Endothelial cell (in vitro differentiated cells): ENCODE measurements around the gene COL19A1. TPM values are rescaled to one million over a fixed set of nuclear protein-coding genes. Genes with fewer than 3 reads are reported as not detected.

Experiments used
- DNase-seq: peaks from one replicate; pipeline ENCODE4 v3.0.0; 2021; ENCODE audit warnings: low spot score
- H3K27ac Mint-ChIP-seq: one replicate; pipeline ENCODE4 v1.8.0; 2021; ENCODE audit warnings: mixed read lengths, inconsistent platforms; ENCODE audit not compliant: unreplicated experiment
- H3K27me3 Mint-ChIP-seq: one replicate; pipeline ENCODE4 v1.8.0; 2021; ENCODE audit warnings: mild to moderate bottlenecking, moderate library complexity, mixed read lengths, inconsistent platforms; ENCODE audit not compliant: unreplicated experiment
- H3K36me3 Mint-ChIP-seq: one replicate; pipeline ENCODE4 v1.8.0; 2021; ENCODE audit warnings: mild to moderate bottlenecking, low read depth, mixed read lengths, inconsistent platforms; ENCODE audit not compliant: unreplicated experiment
- H3K4me1 Mint-ChIP-seq: one replicate; pipeline ENCODE4 v1.8.0; 2021; ENCODE audit warnings: mild to moderate bottlenecking, mixed read lengths, inconsistent platforms; ENCODE audit not compliant: unreplicated experiment
- H3K4me3 Mint-ChIP-seq: one replicate; pipeline ENCODE4 v1.8.0; 2021; ENCODE audit warnings: mild to moderate bottlenecking, mixed read lengths, inconsistent platforms; ENCODE audit not compliant: unreplicated experiment
- H3K9me3 Mint-ChIP-seq: one replicate; pipeline ENCODE4 v1.8.0; 2021; ENCODE audit warnings: mixed read lengths, inconsistent platforms; ENCODE audit not compliant: unreplicated experiment
- total RNA-seq: library from RNA; stranded (reverse); fragmentation: NEBNext Ultra II Directional; extraction: Animal tissue kit (Norgen Biotek cat#: 25700); gene quantifications from one replicate; pipeline ENCODE4 v1.2.1, GENCODE V29; 2021; ENCODE audit not compliant: unreplicated experiment
- TF ChIP-seq, protein P1 (sequence below): fragments of 200-600 bp; sonication (generic); IDR thresholded peaks from one replicate; pipeline ENCODE4 v1.5.0; 2021; ENCODE audit warnings: antibody characterized with exemption; ENCODE audit not compliant: unreplicated experiment

Gene COL19A1
- total RNA-seq, 1 donor from 2014 or later = 0.33 TPM

DNA sequence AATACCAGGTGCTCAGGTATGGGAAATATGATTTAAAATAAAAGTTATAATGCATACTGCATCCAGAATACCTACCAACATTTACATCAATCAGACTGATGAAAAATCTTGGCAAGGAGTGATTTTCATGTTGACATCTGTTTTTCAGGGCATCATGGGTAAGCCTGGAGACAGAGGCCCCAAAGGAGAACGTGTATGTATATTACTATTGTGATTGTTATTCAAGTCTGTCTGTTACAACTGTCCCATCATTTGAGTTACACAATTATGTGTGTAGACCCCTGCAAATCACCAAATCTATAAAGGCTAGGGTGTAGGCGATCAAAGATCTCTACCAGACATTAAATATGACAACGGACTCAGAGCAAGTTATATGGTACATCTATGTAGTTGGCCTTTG, 318.4 kb downstream of the COL19A1 start:
- Mint-ChIP-seq H3K27ac (no peak overlapping the region), H3K27me3 (no peaks in the 10 kb centered on the region), H3K4me1 (no peaks in the 10 kb centered on the region), H3K36me3 (no peaks in the 10 kb centered on the region), H3K4me3 (no peak overlapping the region), H3K9me3 (no peaks in the 10 kb centered on the region)
- TF ChIP-seq, protein P1, sequence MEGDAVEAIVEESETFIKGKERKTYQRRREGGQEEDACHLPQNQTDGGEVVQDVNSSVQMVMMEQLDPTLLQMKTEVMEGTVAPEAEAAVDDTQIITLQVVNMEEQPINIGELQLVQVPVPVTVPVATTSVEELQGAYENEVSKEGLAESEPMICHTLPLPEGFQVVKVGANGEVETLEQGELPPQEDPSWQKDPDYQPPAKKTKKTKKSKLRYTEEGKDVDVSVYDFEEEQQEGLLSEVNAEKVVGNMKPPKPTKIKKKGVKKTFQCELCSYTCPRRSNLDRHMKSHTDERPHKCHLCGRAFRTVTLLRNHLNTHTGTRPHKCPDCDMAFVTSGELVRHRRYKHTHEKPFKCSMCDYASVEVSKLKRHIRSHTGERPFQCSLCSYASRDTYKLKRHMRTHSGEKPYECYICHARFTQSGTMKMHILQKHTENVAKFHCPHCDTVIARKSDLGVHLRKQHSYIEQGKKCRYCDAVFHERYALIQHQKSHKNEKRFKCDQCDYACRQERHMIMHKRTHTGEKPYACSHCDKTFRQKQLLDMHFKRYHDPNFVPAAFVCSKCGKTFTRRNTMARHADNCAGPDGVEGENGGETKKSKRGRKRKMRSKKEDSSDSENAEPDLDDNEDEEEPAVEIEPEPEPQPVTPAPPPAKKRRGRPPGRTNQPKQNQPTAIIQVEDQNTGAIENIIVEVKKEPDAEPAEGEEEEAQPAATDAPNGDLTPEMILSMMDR = no peak
- DNase-seq = no peak

DNA sequence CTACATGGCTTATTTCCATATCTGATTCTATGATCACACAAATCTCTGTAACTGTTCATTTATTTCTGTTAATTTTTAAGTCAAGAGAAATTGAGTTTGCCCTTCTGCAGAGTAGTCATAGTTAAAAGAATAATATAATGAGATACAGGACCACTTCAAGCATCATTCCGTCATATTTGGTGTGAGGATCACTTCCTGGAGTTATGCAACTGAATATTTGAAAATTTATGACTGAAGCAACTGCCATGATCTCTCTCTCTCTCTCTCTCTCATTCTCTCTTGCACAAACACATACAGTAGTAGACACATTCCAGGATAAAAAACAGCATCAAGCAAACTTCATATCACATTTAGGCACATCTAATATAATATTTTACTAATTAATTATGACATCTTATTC, 320.1 kb downstream of the COL19A1 start:
- Mint-ChIP-seq H3K36me3 (no peaks in the 10 kb centered on the region), H3K9me3 (no peaks in the 10 kb centered on the region), H3K4me1 (no peaks in the 10 kb centered on the region), H3K27me3 (no peaks in the 10 kb centered on the region), H3K27ac (no peak overlapping the region), H3K4me3 (no peak overlapping the region)
- TF ChIP-seq, protein P1 = no peak
- DNase-seq = no peak

DNA sequence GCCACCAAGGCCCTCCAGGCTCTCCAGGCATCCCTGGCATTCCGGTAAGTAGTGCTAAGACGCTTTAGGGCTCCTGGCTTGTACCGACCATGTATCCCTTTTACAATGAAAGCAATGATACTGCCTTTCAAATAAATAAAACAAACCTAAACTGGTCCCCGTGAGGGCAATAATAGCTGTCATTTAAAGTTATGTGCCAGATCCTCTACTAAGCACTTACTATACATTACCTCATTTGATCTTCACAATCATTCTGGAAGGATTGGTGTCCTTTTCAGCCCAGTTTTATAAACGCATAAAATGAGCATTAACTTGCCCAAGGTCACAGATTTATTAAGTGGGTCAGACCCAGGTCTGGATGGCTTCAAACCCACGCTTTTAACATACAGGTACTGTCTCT, 321.8 kb downstream of the COL19A1 start:
- no peaks in the 10 kb centered on the region for H3K4me1 Mint-ChIP-seq
- TF ChIP-seq, protein P1 = no peak
- no peaks in the 10 kb centered on the region for H3K9me3 Mint-ChIP-seq
- H3K27me3 Mint-ChIP-seq = no peaks in the 10 kb centered on the region
- no peak for DNase-seq
- H3K27ac Mint-ChIP-seq = no peak overlapping the region
- no peaks in the 10 kb centered on the region for H3K36me3 Mint-ChIP-seq
- H3K4me3 Mint-ChIP-seq = no peak overlapping the region

DNA sequence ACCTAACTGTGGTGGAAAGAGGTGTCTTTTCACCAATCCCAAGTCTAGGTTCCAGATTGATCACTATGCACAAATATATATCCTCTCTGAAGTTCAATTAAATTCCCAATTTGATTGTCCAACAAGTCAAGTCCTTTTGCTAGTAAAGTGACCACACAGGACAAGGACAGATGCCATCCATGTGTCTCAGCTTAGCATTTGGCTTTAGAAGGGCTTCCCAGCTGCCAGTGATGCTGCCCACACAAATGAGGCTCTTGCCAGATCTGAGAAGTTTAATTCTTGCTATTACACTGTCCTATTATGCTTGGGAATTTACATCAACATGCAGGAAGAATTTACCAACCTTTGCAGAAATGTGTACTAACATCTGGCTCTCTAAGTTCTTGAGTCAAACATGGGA, 328.1 kb downstream of the COL19A1 start:
- Mint-ChIP-seq H3K4me1 (no peaks in the 10 kb centered on the region), H3K9me3 (no peaks in the 10 kb centered on the region), H3K27ac (no peak overlapping the region), H3K36me3 (no peaks in the 10 kb centered on the region), H3K27me3 (no peaks in the 10 kb centered on the region), H3K4me3 (no peak overlapping the region)
- TF ChIP-seq, protein P1 = no peak
- DNase-seq = no peak

DNA sequence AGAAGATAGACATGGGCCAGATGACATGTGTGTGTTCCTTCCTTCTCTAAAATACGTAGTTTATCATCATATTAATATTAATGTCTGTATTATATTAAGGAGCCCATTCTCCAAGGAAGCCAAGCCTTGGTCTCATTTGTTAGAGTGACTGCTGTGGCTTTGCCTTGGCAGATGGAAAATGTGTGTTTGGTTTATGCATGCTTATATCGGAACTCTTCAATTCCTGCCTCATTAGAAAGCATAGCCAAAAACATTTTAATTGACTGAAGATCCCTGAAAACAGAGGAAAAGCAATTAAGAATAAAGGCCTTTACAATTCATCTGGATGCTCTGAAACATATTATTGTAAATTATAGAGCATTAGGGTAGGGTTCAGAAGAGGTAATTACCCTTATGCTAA, 330.2 kb downstream of the COL19A1 start:
- DNase-seq = no peak
- Mint-ChIP-seq H3K27me3 (no peaks in the 10 kb centered on the region), H3K9me3 (no peaks in the 10 kb centered on the region), H3K4me3 (no peak overlapping the region), H3K36me3 (no peaks in the 10 kb centered on the region), H3K27ac (no peak overlapping the region), H3K4me1 (no peaks in the 10 kb centered on the region)
- TF ChIP-seq, protein P1 = no peak
